ENCODE measurements around the gene CORO2B.

Gene CORO2B

GRCh38 chr15:68642491-68642845, 63.7 kb downstream of the CORO2B start:
- Histone ChIP-seq H3K27ac (ENCODE audit: low read depth, low read length) (no peak overlapping the region), H3K9ac (ENCODE audit: low read length) (no peak overlapping the region), H2AFZ (ENCODE audit: low read depth, low read length, severe bottlenecking) (no peak overlapping the region)

GRCh38 chr15:68643216-68643830, 64.5 kb downstream of the CORO2B start:
- Histone ChIP-seq H3K79me2 (ENCODE audit: insufficient read depth, low read length) (no peaks in the 10 kb centered on the region), H3K27ac (ENCODE audit: low read depth, low read length) (no peak overlapping the region), H3K9me3 (ENCODE audit: insufficient read depth, low read length) (no peaks in the 10 kb centered on the region), H3K36me3 (ENCODE audit: low read length) (no peaks in the 10 kb centered on the region), H3K4me2 (ENCODE audit: low read depth, low read length, poor library complexity, severe bottlenecking) (no peak overlapping the region), H3K9ac (ENCODE audit: low read length) (no peak overlapping the region), H3K9me2 (replicated peaks; ENCODE audit: insufficient read depth, low read length) (no peaks in the 10 kb centered on the region), H2AFZ (ENCODE audit: low read depth, low read length, severe bottlenecking) (no peak overlapping the region), H4K20me1 (ENCODE audit: low read depth, low read length) (no peaks in the 10 kb centered on the region), H3F3A (ENCODE audit: insufficient read depth) (no peaks in the 10 kb centered on the region), H3K4me3 (ENCODE audit: insufficient read depth, low read length, poor library complexity, severe bottlenecking) (no peak overlapping the region), H3K27me3 (ENCODE audit: low read length) (no peaks in the 10 kb centered on the region)
- TF ChIP-seq CTCF (IDR thresholded peaks at IDR 0.05; ENCODE audit: insufficient read depth, low read length, poor library complexity, severe bottlenecking) (no peak), EZH2phosphoT487 (conservative IDR thresholded peaks at IDR 0.05; ENCODE audit: low read length) (no peak)

More at GRCh38 chr15:68642491-68642845, 63.7 kb downstream of the CORO2B start:
- Histone ChIP-seq H3K4me3 (ENCODE audit: insufficient read depth, low read length, poor library complexity, severe bottlenecking) (no peak overlapping the region), H3F3A (ENCODE audit: insufficient read depth) (no peaks in the 10 kb centered on the region), H3K36me3 (ENCODE audit: low read length) (no peaks in the 10 kb centered on the region), H3K9me3 (ENCODE audit: insufficient read depth, low read length) (no peaks in the 10 kb centered on the region), H4K20me1 (ENCODE audit: low read depth, low read length) (no peaks in the 10 kb centered on the region), H3K27me3 (ENCODE audit: low read length) (no peaks in the 10 kb centered on the region), H3K9me2 (replicated peaks; ENCODE audit: insufficient read depth, low read length) (no peaks in the 10 kb centered on the region), H3K4me2 (ENCODE audit: low read depth, low read length, poor library complexity, severe bottlenecking) (no peak overlapping the region), H3K79me2 (ENCODE audit: insufficient read depth, low read length) (no peaks in the 10 kb centered on the region)
- no peak for TF ChIP-seq CTCF (IDR thresholded peaks at IDR 0.05; ENCODE audit: insufficient read depth, low read length, poor library complexity, severe bottlenecking)
- TF ChIP-seq EZH2phosphoT487 (conservative IDR thresholded peaks at IDR 0.05; ENCODE audit: low read length): no peak

GRCh38 chr15:68644083-68644904, 65.5 kb downstream of the CORO2B start:
- Histone ChIP-seq H3F3A (ENCODE audit: insufficient read depth) (no peaks in the 10 kb centered on the region), H4K20me1 (ENCODE audit: low read depth, low read length) (no peaks in the 10 kb centered on the region), H3K27me3 (ENCODE audit: low read length) (no peaks in the 10 kb centered on the region), H3K9ac (ENCODE audit: low read length) (no peak overlapping the region), H3K79me2 (ENCODE audit: insufficient read depth, low read length) (no peaks in the 10 kb centered on the region), H3K9me2 (replicated peaks; ENCODE audit: insufficient read depth, low read length) (no peaks in the 10 kb centered on the region), H3K36me3 (ENCODE audit: low read length) (no peaks in the 10 kb centered on the region), H3K4me2 (ENCODE audit: low read depth, low read length, poor library complexity, severe bottlenecking) (no peak overlapping the region), H3K27ac (ENCODE audit: low read depth, low read length) (no peak overlapping the region), H2AFZ (ENCODE audit: low read depth, low read length, severe bottlenecking) (no peak overlapping the region), H3K4me3 (ENCODE audit: insufficient read depth, low read length, poor library complexity, severe bottlenecking) (no peak overlapping the region), H3K9me3 (ENCODE audit: insufficient read depth, low read length) (no peaks in the 10 kb centered on the region)
- TF ChIP-seq EZH2phosphoT487 (conservative IDR thresholded peaks at IDR 0.05; ENCODE audit: low read length) (no peak), CTCF (IDR thresholded peaks at IDR 0.05; ENCODE audit: insufficient read depth, low read length, poor library complexity, severe bottlenecking) (no peak)
